Activated CD4-positive, alpha-beta T cell treated with anti-CD3 and anti-CD28 coated beads, Interleukin-10, Interleukin-2, amounts not matched to agents 100 ng/mL and 50 ng/mL, durations not matched to agents 16 hours and 8 hours (primary cell): Measurements from ENCODE around the gene VIPR2.

Experiments
- DNase-seq: peaks from one replicate; pipeline ENCODE4 v3.0.0-alpha.2; 2020

The VIPR2 gene

DNA sequence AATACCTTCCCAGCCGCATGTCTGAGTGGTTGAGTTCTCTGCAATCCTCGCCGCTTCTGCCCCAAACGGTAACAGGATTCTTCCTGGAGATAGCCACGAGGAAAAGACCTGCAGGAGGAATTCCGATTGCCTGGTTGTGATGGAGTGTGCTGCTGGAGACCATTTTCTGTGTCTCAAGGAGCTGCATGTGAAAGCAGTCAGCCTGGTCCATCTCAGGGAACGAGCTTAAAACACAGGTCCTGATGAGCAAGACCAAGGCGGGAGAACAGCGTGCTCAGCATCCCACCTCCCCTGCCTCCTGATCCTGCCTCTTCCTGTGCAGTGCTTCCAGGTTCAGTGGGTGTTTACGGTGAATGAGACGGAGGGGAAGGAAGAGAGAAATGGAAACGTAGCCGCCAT lies 26.5 kb downstream of the VIPR2 start:
- DNase-seq, result no peak

DNA sequence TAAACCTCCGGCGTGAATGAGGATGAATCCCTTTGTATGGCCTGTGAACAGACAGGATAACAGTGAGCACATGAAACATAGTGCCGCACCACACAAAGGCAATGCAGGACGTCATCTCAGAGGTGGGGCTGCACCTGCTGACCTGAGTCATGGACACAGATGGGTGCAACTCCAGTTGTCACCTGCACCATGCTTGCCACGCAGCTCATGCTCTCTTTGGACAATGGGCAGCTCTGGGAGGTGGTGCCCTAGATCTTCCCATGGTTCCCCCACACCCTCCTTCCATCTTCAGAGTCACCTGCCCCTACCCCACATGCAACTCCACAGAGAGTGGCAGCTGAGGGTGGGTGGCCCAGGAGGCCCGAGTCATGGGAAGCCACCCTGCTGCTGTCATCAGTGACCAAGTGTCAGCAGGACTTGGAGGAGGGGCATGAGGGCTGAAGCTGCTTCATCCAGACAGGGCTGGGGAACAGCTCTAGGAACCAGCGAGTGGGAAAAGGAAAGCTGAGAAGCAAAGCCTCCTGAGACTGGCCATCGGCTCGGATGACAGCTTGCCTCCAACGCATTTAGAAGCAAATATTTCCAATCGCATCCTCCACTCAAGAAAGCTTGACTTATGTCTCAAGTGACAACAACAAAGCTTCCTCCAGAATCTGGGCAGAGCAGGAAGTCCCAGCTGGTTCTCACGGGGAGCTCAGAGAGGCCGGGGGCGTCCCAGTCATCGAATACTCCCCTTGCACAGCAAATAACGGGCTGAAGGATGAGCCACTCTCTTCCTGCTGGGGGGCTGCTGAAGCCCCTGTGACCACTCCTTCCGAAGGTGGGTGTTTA lies 27.1 kb downstream of the VIPR2 start:
- DNase-seq, result no peak

DNA sequence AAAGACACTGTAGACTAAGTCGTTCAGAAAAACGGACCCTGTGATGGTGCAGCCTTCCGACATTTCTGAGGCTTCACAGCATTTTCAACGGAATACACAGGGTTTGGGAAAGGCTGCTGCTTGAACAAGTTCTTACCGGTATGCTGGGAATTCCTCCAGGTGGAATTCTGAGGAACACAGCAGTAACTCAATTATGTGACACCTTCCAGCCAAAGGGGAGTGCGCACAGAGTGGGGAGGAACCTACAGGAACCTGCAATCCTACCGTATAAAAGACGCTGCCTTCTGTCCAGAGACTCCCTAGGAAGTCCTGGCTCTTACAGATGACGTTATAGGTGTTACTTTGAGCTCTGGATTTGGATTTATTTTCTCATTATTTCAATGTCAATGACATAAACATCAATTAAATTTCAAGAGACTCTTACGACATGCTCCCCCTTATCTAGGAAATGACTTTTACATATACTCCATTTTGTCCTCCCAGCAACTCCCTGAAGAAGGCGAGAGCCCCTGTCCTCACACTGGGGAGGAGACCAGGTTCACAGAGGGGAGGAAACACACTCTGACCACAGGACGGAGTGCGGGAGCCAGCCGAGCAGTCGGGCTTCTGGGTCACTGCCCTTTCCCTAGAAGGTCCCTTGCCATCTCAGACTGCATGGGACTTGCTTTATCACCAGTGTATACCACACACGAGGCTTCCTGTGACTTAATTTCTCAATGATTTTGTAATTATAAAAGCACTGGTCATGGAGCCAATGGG lies 27.9 kb downstream of the VIPR2 start:
- DNase-seq, result no peak

DNA sequence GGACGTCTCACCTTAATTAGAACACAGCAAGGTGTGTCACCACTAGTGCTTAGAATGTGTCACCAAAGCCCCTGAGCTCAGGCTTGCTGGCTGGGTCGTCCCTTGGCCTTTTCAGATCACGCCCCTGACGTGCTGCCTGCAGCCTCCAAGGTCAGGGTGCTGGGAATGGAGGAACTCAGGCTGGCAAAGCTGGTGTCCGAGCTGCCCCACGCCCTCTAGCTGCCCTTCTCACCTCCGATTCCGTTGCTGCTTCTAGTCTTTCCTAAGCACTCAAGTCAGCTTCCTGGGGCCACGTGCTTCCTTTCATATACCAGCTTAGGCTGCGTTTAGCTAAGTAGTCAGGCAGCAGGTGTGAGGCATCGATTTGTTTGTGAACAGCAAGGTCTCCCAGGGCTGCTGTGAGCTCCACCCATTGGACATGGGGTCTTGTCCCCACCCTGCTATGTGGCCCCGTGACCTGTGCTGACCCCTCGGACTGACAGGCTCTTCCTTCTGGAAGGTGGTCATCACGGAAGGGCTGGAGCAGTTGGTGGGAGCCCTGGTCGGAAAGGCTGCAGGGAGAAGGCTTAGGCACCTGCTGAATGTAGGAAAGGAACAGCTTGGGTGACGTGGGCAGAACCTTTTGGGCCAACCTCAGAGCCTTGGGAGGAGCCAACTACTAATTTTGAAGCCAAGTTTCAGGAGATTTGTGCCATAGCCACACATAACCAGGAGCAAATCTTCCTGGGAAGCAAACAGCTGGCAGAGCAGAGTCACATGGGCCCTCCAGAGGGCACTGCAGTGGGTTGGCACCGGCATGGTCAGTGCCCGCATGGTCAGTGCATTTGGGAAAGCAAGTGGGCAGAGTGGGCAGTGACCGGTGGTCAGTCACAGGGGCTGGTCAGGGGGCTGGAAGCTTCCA lies 28.8 kb downstream of the VIPR2 start:
- DNase-seq, result no peak

DNA sequence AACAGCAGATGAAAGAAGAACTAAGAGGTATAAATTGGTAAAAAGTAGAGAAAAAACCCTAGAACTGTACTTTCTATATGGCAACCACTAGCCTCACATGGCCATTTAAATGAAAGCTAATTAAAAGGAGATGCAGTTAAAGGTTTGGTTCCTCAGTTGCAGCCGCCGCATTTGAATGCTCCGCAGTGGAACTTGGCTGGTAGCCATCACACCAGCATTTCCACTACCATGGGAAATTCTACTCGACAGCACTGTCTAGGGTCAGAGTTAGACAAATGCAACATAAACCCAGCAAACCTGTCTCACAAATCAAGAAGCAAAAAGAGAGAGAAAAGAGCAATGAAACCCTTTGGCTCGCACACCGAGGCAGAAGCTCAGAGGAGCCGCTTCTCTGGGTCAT lies 29.7 kb downstream of the VIPR2 start:
- no peak for DNase-seq

DNA sequence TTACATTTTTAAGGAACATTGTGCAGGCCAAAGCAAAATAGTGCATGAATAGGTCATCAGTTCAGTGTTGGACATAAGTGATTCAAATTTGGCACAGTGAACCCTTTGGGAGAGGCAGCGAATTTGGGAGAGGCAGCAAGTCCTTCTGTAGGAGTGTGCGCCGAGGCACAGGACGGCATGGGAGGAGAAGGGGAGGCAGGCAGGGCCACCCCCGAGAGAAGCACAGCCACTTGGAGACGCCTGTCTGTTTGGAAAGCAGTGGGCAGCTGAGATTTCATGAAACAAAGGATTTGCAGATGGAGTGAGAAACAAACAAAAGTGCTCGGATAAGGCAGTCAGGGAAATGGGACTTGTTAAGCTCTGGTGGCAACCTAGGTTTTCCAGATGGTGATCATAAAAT lies 30.6 kb downstream of the VIPR2 start:
- no peak for DNase-seq

DNA sequence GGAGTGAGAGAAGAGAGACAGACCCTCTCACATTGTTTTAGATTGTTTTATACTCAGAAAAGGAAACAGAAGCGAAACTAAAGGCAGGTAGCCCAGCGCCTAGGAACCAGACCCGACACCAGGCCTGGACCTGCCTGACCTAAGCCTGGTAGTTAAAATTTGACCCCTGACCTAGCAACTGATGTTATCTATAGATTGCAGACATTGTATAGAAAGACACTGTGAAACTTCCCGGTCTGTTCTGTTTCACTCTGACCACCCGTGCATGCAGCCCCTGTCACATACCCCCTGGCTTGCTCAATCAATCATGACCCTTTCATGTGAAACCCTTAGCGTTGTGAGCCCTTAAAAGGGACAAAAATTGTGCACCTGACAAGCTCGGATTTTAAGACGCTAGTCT lies 31.6 kb downstream of the VIPR2 start:
- no peak for DNase-seq

DNA sequence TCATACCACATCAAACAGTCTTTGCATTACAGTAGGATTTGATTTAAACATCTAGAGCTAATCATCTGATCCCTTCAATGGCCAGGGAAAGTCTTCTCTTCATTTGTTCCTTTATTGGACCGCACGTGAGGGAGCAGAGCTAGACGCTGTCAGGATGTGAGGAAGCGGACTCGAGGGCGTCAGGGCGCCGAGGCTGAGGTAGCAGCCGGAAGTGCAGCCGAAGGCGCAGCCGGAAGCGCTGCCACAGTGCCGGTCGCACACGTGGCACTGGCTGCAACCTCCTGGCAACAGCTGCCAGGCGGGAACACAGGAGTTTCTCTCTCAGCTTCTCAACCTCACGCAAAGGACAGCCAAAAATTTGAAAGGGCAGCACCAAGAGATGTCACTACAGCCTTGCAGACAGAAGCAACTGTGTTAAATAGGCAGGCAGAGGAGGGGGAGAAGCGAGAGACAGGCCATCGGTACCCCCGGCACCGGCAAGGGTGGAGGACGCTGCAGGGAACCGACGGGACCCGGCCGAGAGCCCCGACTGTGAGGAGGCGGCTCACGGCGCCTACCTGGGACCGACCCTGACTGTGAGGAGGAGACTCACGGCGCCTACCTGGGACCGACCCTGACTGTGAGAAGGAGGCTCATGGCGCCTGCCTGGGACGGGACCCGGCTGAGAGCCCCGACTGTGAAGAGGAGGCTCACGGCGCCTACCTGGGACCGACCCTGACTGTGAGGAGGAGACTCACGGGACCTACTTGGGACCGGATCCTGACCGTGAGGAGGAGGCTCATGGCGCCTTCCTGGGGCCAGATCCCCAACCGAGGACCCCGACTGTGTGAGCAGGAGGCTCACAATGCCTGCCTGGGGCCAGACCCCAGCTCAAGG lies 32.3 kb downstream of the VIPR2 start:
- peak; percentile 15 for DNase-seq

DNA sequence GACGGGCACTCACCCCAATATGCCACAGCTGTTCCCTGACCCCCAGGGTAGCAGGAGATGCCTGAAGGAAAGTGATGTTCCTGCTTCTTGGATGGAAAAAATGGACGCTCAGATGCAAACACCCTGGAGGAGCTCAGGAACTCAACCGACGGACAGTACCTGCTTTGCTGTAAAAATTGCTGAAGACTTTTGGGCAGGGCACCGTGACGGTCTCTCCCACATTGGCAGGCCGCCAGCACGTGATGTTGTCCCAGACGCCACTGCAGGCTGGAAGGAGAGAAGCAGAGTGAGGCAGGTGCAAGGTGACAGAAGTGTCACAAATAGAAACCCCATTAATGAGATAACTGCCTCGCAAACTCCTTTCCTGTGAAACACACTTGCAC lies 35.0 kb downstream of the VIPR2 start:
- no peak for DNase-seq

DNA sequence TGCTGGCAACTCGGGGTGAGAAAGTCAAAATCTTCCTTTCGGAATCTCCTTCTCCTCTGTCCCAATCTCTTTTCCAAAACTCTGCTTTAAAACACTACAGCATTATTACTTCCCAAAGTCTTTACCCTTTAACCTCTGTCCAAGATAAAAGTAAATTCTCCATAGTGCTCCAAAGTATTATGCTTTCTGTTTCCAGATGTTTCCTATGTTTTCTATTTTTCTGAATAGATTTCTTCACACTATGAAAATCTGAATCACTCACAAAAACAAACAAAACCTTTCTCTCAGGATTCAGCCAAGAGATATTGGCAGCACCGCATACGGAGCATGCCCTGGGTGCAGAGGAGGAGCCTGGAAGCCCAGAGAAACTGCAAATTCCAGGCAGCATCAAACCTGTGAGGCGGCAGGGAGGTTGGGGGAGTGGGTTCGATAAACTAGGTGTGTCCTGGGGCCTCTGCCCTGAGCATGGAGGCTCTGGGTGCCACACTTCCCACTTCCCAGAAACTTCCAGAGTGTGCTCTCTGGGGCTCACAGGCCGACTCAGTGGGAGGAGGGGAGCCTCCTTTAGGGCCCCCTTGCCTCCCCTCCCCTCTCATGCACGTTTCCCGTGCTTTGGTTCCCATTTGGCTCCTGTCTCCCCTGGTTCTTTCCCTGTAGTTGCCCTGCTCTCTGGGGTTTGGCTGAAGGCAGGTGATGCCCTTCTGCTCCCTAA lies 35.6 kb downstream of the VIPR2 start:
- DNase-seq, result no peak

DNA sequence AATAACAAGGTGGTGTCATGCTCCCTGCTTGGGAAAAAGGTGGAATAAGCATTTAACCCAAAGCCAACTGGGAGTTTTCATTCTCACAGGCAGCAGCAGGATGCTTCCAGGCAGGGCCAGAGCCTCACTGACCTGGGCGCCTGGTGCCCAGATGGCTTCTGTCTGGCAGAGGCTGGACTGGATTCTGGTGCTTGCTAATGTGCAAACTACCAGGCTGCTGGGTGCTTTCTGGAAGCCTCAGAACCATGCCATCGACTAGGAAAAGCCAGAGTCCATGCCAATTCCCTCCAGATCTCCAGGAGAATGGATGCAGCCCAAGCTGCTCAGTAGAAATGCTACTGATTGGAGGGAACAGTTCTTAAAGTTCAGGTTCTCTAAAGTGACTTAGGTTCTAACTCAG lies 36.2 kb downstream of the VIPR2 start:
- no peak for DNase-seq

DNA sequence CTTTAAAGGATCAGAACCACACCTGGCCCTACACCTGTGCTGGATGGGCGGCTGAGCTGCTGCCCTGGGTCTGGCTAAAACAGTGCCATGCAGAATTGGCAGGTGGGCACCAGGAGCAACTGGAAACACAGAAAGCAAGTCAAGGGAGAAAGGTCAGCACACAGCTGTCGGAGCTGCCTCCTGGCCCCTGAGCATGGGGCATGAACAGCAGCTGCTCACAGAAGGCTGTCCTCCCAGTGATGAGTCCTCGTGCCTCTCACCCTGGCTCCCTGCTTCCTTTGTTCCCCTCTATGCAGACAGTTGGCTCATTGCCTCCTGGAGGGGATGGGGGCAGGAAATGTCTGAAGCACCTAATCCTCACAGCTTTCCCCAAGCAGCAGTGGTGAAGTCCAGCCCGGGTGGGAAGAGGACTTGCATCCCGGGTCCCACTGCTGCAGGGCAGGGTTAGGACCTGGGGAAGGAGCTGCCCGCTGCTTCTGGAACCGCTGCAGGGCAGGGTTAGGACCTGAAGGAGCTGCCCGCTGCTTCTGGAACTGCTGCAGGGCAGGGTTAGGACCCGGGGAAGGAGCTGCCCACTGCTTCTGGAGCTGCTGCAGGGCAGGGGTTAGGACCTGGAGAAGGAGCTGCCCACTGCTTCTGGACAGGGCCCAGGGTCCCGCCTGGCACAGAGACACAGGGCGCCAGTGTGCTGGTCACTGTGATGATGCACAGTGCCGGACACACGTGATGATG lies 37.3 kb downstream of the VIPR2 start:
- DNase-seq, result no peak

DNA sequence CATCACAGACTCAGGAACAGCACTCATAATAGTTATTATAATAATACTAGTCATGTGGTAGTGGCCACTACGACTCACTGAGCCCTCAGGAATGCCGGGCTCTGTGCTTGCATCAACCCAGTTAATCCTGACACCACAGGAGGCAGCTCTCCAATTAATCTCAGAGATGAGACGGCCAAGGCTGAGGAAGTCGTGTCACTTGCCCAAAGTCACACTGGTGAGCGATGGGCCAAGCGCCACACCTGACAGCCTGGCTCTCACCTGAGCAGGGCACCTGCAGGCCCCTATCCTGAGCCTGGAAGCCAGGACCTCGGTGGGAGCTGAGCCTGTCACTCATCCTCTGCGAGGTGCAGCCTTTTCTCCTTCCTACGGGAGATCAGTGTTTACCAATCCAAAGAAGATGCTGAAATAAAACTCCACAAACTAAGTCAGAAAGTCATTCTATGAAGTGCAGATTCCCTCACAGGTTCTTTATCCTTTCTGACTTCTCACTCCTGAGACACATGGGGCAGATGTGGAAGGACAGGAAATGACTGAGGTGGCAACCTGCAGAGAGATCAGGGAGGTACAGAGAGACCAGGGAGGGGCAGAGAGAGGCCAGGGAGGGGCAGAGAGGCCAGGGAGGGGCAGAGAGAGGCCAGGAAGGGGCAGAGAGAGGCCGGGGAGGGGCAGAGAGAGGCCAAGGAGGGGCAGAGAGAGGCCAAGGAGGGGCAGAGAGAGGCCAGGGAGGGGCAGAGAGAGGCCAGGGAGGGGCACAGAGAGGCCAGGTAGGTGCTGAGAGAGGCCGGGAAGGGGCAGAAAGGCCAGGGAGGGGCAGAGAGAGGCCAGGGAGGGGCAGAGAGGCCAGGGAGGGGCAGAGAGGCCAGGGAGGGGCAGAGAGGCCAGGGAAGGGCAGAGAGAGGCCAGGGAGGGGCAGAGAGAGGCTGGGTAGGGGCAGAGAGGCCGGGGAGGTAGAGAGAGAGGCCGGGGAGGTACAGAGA lies 38.5 kb downstream of the VIPR2 start:
- no peak for DNase-seq

DNA sequence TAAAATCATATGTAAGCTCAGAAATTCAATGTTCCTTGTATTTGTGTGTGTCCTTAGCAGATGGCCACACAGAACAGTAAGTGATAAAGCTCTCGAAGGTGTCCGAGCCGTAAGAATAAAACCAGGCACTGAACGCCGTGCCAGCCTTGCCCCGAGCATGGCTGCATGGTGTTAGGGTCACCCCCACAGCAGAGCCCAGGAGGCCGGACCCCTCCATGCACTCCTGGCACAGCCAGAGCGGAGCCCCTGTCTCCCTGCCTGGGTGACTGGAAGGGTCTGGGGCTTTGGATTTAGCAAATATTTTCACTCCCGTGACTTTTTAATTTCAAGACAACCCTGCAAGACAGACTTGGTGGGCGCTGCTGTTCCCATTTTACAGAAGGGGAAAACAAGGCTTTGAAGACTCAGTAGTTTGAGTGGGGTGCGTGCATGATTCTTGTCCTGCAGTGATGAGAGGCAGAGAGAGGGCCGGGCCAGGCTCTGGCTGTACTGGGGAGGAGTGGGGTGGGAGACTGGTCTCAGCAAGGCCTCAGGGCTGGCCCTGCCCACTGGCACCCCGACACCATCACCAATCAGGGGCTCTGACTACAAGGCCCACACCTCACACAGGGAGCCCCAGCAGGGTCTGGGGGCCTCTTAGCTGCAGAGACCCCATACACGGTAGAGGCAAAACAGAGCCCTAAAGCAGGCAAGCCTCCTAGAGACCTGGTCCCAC lies 39.4 kb downstream of the VIPR2 start:
- DNase-seq, result no peak

DNA sequence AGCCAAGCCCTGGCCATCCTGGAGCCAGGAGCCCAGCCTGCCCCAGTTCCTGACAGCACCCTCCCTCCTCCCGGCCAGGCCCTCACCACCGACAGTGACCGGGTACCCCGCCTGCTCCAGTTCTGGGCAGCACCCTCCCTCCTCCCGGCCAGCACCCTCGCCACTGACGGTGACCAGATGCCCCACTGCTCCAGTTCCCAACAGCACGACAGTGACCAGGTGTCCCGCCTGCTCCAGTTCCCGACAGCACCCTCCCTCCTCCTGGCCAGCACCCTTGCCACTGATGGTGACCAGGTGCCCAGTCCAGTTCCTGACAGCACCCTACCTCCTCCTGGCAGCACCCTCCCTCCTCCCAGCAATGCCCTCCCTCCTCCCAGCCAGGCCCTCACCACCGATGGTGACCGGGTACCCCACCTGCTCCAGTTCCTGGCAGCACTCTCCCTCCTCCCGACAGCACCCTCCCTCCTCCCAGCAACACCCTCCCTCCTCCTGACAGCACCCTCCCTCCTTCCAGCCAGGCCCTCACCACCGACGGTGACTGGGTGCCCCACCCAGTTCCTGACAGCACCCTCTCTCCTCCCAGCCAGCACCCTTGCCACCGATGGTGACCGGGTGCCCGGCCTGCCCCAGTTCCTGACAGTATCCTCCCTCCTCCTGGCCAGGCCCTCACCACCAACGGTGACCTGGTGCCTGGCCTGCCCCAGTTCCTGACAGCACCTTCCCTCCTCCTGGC lies 40.3 kb downstream of the VIPR2 start:
- no peak for DNase-seq

DNA sequence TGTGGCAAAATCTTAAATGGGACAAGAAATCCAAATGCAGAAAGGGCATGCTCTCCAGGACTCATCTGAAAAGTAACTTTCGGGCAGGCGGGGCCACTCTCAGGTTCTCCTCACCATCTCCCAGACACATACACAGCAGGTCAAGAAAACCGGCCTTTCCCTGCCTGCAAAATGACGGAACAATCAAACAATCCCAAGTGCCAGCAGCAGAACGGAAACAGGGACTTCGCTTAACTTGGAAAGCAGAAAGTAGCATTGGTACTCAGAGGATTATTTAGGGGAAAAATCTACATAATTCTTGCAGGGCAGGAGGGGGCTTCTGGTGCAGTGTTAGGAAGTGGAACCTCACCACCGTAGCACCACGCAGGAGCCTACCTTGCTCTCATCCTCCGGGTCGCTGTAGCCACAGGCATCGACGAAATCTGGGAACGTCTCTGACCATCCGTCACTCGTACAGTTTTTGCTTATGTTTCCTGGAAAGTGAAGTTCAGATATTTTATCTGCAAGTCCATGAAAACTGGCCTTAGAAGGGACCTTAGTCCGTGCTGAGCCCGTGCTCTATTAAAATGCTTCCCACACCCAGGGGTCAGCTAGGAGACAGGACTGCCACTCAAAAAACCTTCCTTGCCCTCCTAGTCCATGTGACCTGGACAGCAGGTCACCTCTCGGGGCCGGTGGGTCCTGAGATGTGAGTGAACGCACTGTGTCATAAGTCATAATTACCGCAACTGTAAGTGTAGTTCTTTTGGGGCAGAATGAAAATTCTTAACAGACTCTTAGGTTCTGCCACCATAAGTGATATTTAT lies 41.1 kb downstream of the VIPR2 start:
- DNase-seq, result no peak

DNA sequence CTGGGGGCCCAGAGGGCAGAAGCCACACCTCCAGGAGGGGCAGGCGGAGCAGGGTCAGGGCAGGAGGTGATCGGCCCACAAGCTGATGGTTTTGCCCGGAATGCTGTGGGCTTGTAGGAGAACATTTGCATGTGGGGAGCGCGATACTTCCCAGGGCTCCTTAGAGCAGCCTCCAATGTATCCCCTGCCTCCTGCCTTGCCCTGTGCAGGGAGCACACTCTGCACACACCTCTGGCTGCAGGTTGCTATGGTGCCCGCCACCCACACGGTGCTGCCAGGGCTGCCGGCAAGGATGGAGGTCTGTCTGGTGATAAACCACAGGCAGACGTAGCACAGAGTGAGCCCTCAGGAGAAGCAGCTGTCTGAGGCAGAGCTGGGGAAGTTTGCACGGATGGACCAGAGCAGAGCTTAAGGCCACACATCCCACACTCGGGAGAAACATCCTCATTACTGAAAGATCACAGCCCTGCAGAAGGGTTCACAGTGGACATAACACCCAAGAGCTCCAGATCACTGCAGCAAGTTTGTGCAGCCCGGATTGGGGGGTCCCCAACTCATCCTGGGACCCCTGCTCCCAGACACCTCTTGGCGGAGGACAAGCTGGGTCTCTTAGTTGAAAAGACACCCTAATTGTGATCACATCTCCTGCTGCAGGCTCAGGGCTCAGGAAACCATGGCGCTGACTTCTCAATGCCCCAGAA lies 41.8 kb downstream of the VIPR2 start:
- no peak for DNase-seq
